OCI-LY3 (cell line): Measurements from ENCODE around the gene STMP1.

Experiments
- H2AFZ ChIP-seq: fragments of 200-600, 300-600 bp; shearing (Covaris generic); 2 replicates; pipeline ENCODE4 v1.6.0; 2014; ENCODE audit warnings: antibody characterized with exemption, low read depth, low read length
- H3K27ac ChIP-seq: fragments of 200-600, 300-600 bp; sonication (generic); 2 replicates; pipeline ENCODE4 v1.5.1; 2014; ENCODE audit warnings: mild to moderate bottlenecking, low read length, moderate library complexity, mixed read lengths
- H3K27me3 ChIP-seq: fragments of 200-600, 300-600 bp; sonication (generic); 2 replicates; pipeline ENCODE4 v1.6.1; 2014; ENCODE audit warnings: low read depth, low read length, mixed read lengths
- H3K36me3 ChIP-seq: fragments of 200-600, 300-600 bp; sonication (generic); replicated peaks from 2 replicates; pipeline ENCODE3; 2014; ENCODE audit warnings: low read depth, low read length, mixed read lengths
- H3K4me1 ChIP-seq: fragments of 300-600, 200-600 bp; sonication (generic); 2 replicates; pipeline ENCODE4 v1.6.1; 2014; ENCODE audit warnings: low read length, mixed read lengths
- H3K4me2 ChIP-seq: fragments of 200-600, 300-600 bp; sonication (generic); 2 replicates; pipeline ENCODE4 v1.6.1; 2014; ENCODE audit warnings: low read length, mixed read lengths
- H3K4me3 ChIP-seq: fragments of 300-600, 200-600 bp; sonication (generic); 2 replicates; pipeline ENCODE4 v1.5.1; 2014; ENCODE audit warnings: antibody characterized with exemption, mild to moderate bottlenecking, low read length, moderate library complexity
- H3K79me2 ChIP-seq: fragments of 300-600, 200-600 bp; shearing (Covaris generic); 2 replicates; pipeline ENCODE4 v1.6.1; 2014; ENCODE audit warnings: mild to moderate bottlenecking, low read length, mixed read lengths
- H3K9ac ChIP-seq: fragments of 300-600, 200-600 bp; shearing (Covaris generic); 2 replicates; pipeline ENCODE4 v1.6.0; 2014; ENCODE audit warnings: mild to moderate bottlenecking, low read length, moderate library complexity
- H3K9me3 ChIP-seq: fragments of 200-600, 300-600 bp; shearing (Covaris generic); 2 replicates; pipeline ENCODE4 v1.6.1; 2014; ENCODE audit warnings: low read length, mixed read lengths; ENCODE audit not compliant: insufficient read depth
- H4K20me1 ChIP-seq: fragments of 200-600, 300-600 bp; sonication (generic); 2 replicates; pipeline ENCODE4 v1.6.1; 2016; ENCODE audit warnings: low read length, mixed read lengths; ENCODE audit not compliant: insufficient read depth
- EZH2phosphoT487 ChIP-seq: fragments of 200-600 bp; shearing (Covaris generic); IDR thresholded peaks from 2 replicates; pipeline ENCODE4 v1.6.1; 2018; ENCODE audit warnings: antibody characterized with exemption, mixed run types, low read depth
- TF ChIP-seq, protein P1 (sequence below): fragments of 200-600, 300-600 bp; sonication (generic); IDR thresholded peaks from 2 replicates; pipeline ENCODE4 v1.5.1; 2014; ENCODE audit warnings: antibody characterized with exemption, low read length, low read depth

The STMP1 gene

DNA sequence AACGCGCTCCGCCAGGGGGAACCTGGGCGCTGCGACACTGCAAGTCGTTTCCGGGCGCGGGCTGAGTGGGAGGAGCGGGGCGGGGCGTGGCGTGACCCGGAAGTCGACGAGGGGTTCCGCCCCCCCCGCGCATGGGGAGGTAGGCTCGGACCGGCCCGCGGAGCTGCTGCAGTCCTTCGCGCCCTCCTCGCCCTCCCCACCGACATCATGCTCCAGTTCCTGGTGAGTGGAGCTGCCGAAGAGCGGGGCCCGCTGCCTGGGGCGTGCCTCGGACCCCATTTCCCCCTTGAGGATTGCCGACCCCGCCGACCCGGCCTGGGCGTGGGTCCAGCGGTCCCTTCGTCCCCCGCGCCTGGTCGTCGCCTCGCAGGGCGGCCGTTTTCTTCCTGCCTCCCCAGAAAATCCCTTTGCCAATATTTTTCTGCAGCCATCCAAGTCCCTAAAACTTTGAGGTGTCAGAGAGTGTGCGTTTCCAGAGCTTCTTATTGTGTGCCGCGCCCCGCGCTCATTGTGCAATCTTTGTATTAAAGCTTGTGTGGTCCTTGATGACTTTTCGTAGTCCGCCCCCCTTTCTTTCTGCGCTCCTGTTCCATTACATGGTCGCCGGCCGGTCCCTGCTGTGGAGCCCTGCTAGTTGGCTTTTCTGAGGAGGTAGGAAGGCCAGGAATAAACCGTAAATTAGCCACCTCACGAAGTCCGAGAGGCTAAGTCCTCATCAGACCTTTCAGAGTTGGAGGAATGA is at the start of gene STMP1:
TSS of gene STMP1 (plus strand) at position 142 of the 742 bp plus-strand sequence.
- H3K27ac ChIP-seq: peak within 1 kb of the TSS; percentile 54
- TF ChIP-seq EZH2phosphoT487: no peak
- TF ChIP-seq, protein P1, sequence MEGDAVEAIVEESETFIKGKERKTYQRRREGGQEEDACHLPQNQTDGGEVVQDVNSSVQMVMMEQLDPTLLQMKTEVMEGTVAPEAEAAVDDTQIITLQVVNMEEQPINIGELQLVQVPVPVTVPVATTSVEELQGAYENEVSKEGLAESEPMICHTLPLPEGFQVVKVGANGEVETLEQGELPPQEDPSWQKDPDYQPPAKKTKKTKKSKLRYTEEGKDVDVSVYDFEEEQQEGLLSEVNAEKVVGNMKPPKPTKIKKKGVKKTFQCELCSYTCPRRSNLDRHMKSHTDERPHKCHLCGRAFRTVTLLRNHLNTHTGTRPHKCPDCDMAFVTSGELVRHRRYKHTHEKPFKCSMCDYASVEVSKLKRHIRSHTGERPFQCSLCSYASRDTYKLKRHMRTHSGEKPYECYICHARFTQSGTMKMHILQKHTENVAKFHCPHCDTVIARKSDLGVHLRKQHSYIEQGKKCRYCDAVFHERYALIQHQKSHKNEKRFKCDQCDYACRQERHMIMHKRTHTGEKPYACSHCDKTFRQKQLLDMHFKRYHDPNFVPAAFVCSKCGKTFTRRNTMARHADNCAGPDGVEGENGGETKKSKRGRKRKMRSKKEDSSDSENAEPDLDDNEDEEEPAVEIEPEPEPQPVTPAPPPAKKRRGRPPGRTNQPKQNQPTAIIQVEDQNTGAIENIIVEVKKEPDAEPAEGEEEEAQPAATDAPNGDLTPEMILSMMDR: no peak; the same call in 1 of the 2 replicates
- H3K79me2 ChIP-seq: peaks cover 48% of the 10 kb centered on the region

GRCh38 chr7:135616136-135616535 is 46.2 kb upstream of the STMP1 start:
- no peak for TF ChIP-seq EZH2phosphoT487
- TF ChIP-seq, protein P1: no peak

More for the DNA sequence above, at the start of gene STMP1:
- Histone ChIP-seq H3K4me3 (peak within 1 kb of the TSS; percentile 99), H3K4me2 (peak within 1 kb of the TSS; percentile 87), H3K9ac (peak within 1 kb of the TSS; percentile 98), H3K27me3 (no peaks in the 10 kb centered on the region), H2AFZ (peak within 1 kb of the TSS; percentile 94), H3K36me3 (no peaks in the 10 kb centered on the region), H3K4me1 (peaks cover 17% of the 10 kb centered on the region; the same call in 1 of the 2 replicates), H3K9me3 (no peaks in the 10 kb centered on the region), H4K20me1 (no peaks in the 10 kb centered on the region; the same call in 1 of the 2 replicates)

DNA sequence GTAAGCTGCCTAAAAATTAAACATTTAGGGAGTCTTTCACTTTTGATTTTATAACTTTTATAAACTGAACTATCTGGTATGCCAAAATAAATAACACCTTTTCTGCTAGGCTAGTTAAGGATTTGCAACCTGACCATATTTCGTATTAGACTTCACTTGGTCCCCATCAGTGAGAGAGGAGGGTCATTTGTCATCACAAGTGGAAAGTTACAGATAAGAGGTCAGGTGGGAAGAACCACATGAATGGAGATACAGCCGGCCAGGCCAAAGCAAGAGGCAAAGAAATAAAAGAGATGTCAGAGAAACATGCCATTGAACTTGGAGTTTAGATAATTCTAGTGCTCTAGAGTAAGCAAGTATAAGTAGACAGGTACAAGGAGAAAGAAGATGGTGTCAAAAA is 44.5 kb upstream of the STMP1 start:
- Histone ChIP-seq H3K9me3 (no peaks in the 10 kb centered on the region), H3K36me3 (peaks cover 39% of the 10 kb centered on the region), H3K4me3 (no peak overlapping the region), H3K79me2 (no peaks in the 10 kb centered on the region), H3K4me1 (no peaks in the 10 kb centered on the region), H2AFZ (no peak overlapping the region), H4K20me1 (no peaks in the 10 kb centered on the region), H3K4me2 (no peak overlapping the region), H3K27ac (no peak overlapping the region), H3K27me3 (no peaks in the 10 kb centered on the region), H3K9ac (no peak overlapping the region)
- TF ChIP-seq EZH2phosphoT487: no peak
- TF ChIP-seq, protein P1: no peak

More at GRCh38 chr7:135616136-135616535, 46.2 kb upstream of the STMP1 start:
- H4K20me1 ChIP-seq: no peaks in the 10 kb centered on the region
- H3K36me3 ChIP-seq: peaks cover 38% of the 10 kb centered on the region
- no peaks in the 10 kb centered on the region for H3K79me2 ChIP-seq
- no peak overlapping the region for H3K4me2 ChIP-seq
- H3K27me3 ChIP-seq: no peaks in the 10 kb centered on the region
- no peak overlapping the region for H3K4me3 ChIP-seq
- H3K9me3 ChIP-seq: no peaks in the 10 kb centered on the region
- H3K4me1 ChIP-seq: no peaks in the 10 kb centered on the region
- no peak overlapping the region for H2AFZ ChIP-seq
- H3K27ac ChIP-seq: no peak overlapping the region
- no peak overlapping the region for H3K9ac ChIP-seq

DNA sequence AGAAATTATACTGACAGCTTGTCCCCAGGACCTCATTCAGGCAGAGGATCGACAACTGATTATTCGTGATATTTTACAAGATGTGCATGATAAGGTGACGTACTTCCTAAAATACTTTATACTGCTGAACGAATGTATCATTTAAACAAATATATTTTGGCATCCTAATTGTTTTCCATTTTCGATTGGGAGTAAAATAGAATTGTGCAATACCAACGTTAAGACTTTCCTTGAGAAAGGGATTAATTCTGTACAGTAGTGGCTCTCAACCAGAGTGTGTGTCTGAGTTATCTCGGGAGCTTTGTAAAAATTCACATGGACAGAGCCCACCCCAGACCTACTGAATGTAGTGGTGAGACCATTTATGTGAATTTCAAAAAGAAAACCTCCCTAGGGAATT is 43.8 kb upstream of the STMP1 start:
- H3K4me2 ChIP-seq: no peak overlapping the region
- H4K20me1 ChIP-seq: no peaks in the 10 kb centered on the region
- H3K79me2 ChIP-seq: no peaks in the 10 kb centered on the region
- no peak for TF ChIP-seq EZH2phosphoT487
- TF ChIP-seq, protein P1: no peak
- no peaks in the 10 kb centered on the region for H3K27me3 ChIP-seq
- no peak overlapping the region for H3K27ac ChIP-seq
- no peak overlapping the region for H3K4me3 ChIP-seq
- H3K4me1 ChIP-seq: no peaks in the 10 kb centered on the region
- peaks cover 39% of the 10 kb centered on the region for H3K36me3 ChIP-seq
- no peak overlapping the region for H2AFZ ChIP-seq
- H3K9ac ChIP-seq: no peak overlapping the region
- no peaks in the 10 kb centered on the region for H3K9me3 ChIP-seq
